Chondrocyte (in vitro differentiated cells): ENCODE results near the gene TASP1. TPM values are rescaled to one million over a fixed set of nuclear protein-coding genes. Genes with fewer than 3 reads are reported as not detected.

Experiments
- total RNA-seq: library from RNA; stranded (reverse); gene quantifications from 3 replicates; pipeline ENCODE4 v1.2.1, GENCODE V29; 2021

Gene TASP1
- total RNA-seq, 1 donor from 2014 or later = 9.0 TPM

Other genes starting within 250 kb of the TASP1 start
- 9.0 to 12.4 TPM (median 9.7 TPM) in 3 replicates for gene ESF1, start 146.0 kb upstream of the TASP1 start, total RNA-seq
- gene NDUFAF5, start 146.1 kb upstream of the TASP1 start, total RNA-seq = 21.1 to 24.4 TPM (median 22.2 TPM) in 3 replicates